Dermis microvascular lymphatic vessel endothelial cell (primary cell): ENCODE results near the gene PHPT1. TPM values are rescaled to one million over a fixed set of nuclear protein-coding genes. Genes with fewer than 3 reads are reported as not detected.
"Not testable (repeated sequence)": the region's sequence is repeated elsewhere in the genome, so short reads cannot be mapped to it uniquely, and the experiment has no call there.

Experiments
- DNase-seq, 2 donors: peaks; one replicate each; pipeline versions ENCODE4 v3.0.0 to v3.0.0-alpha.2; 2010; ENCODE audit warnings: low read depth in 2 of 2
- total RNA-seq: library from RNA; depleted of rRNA; stranded (reverse); fragments of >200 nt; gene quantifications from 2 replicates; pipeline ENCODE4 v1.2.1, GENCODE V29; 2014

Gene PHPT1
- total RNA-seq, 1 donor from 2014 or later = 242 TPM

DNA sequence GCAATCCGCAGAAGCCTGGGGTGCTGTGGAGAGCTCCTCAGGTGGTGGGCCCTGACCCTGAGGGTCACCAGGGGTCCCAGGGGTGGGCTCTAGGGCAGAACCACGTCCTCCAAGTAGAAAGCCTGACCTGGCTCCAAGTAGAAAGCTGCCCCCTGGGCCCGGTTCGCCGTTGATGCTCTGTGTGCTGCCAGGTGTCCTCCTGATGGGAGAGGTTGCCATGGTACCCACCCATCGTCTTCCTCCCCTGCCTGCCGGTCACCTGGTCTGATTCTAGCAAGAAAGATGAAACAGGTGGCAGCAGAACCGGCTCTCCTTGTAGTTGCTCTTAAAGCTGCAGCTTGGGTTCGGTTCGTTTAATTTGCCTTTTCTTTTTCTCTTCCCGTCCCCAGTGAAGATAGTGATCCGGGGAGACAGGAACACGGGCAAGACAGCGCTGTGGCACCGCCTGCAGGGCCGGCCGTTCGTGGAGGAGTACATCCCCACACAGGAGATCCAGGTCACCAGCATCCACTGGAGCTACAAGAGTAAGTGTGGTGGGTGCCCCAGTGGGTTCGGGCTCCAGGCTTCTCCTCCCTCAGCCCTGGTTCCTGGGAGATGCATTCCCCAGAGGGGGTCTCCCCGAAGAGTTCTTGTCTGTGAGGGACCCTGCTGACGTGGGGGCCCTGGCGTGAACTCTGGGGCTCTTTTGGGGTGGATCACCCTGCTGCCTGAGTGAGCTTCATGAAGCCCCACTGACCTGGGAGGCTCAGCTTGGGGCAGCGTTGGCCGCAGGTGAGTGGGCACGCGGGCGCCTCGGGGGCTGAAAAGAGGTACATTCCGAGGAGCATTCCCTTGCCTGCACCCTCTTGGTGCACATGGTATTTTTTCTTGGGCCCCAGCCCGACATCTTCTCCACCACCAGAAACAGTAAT is 25.8 kb upstream of the PHPT1 start:
- DNase-seq = no peak

DNA sequence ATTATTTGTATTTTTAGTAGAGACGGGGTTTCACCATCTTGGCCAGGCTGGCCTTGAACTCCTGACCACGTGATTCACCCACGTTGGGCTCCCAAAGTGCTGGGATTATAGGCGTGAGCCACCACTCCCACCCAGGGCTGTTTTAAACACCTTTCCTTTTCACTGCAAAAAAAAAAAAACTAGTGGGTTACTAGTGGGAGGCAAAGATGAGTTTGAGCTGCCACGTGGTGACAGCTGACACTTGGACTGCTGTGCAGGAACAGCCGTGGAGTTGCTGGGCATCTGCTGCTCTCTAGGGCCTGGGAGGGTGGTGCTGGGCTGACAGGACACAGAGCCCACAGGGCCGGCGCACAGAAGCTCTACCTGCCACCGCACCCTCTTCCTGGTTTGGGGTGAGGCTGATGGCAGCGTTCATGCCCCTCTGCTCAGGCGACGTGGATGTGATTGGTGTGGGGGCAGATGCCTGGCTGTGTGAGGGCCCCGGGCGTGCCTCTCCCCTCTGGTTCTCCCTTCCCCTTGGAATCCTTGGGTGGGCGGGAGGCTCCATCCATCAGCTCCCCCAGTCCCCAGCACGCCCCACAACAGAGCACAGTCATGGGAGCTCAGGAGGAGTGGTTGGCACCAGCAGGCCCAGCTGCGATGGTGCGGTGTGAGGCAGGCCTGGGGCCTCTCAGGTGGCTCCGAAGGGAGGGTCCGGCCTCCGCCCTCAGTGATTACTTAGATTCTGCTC is 24.5 kb upstream of the PHPT1 start:
- no peak for DNase-seq

DNA sequence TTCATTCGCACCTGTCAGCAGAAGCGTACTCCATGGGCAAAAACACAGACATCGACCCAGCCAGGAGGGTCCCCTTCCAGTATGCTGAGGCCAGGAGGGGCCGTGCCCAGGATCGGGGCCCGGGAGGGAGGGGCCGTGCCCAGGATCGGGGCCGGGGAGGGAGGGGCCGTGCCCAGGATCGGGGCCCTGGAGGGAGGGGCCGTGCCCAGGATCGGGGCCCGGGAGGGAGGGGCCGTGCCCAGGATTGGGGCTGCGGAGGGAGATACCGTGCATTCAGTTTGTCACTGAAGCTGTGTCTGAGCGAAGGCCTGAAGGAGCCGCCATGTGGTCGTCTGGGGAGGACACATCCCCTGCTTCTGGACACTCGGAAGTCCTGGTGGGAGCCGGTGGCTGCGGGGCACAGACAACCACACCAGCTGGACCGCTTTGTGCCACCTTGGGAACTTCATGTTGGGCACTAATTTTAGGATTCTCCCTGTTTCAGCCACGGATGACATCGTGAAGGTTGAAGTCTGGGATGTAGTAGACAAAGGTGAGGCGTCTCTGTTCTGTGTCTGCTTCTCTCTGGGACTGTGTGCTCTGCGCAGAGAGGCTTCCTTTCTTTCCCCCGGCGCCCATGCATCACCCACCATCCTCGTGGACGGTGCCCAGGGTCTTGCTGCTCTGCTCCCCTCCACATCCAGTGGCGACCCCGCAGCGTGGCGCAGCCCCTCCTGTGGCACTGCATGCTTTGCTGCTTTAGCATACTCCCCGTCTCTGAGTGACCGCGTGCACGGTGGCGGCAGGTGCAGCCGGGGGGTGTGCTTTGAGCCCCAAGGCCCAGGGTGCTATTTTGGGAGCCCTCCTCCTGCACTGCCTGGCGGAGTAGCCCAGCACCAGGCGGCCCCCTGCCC is 23.7 kb upstream of the PHPT1 start:
- DNase-seq = no peak

DNA sequence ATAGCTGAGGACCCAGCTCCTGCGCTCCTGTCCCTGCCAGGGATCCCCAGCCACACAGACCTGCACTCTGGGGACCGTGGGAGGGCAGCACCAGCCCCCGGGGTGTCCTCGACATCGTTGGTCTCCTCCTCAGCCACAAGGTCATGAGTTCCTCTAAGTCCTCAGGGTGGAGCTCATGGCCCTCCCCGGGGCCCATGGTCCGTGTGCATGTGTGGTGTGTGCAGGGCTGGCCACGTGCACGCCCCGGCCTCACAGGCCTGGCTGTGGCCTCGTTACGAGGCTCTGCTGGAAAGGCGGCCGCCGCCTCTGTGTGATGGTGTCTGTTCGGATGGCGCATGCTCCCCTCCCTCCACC is 23.0 kb upstream of the PHPT1 start:
- no peak for DNase-seq

DNA sequence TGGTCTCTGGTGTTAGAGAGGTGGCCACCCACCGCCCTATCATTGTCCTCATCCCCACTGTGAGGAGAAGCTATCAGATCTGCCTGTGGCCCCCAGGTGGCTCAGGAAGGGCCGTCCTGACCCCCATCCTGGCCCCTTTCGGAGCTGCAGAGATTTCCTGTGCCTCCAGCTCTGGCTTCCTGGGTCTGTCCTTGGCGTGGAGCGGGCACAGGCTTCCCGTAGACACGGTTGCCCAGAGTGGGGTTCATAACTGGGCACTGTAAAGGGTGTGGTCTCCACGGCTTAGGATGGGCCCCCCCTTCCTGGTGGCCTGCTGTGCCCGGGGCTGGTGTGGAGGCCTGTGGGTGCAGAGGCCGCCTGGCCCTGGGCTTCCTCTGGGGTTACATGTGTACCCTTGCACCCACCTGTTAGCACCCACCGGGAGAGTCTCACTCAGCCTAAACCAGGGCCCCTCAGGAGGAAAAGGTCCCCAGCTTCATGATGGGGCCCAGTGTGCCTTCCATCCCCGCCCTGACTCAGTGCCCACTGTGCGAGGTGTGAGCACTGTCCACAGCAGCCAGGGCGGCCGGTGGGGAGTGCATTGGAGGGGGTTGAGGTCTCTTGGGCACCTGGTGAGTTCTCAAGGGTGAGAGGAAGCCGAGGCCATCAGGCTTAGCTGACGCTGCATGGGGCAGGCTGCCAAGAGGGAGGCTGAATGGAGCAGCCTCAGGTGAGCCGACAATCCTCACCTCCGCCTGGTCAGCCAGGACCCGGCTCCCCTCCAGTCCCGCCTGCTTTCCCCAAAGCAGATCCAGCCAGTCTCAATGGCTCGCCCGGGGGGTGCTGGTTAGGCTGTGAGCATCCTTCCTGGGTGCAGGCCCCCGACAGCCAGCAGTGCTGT is 22.3 kb upstream of the PHPT1 start:
- DNase-seq = no peak

DNA sequence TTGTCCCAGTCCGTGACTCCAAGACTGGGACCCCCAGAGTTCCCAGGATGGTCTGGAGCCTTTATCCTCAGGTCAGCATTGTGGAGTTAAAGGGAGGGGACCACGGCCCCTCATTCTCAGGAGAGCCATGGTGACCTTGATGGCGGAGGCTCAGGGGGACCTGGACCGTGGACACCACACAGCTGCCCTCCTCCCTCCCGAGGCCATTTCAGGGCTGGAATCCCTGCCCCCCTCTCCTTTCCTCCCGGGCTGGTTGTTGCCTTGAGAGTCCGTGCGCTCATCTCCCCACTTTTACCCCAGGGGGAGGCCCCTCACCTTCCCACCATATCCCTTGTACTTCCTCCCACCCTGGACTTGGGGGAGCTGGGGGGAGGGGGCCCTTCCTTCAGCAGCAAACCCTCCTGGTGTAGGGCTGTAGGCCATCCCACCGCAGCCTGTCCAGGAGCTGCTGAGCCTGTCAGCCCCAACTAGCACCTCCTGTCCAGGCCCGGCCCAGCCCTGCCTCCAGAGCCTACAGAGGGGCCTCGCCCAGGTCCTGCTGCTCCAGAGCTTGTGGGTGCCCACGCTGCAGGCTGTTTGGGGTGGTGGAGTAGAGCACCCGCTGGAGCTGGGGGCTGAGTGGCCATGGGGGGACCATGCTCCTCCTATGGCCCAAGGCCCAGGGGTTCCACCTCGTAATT is 21.3 kb upstream of the PHPT1 start:
- DNase-seq = no peak

DNA sequence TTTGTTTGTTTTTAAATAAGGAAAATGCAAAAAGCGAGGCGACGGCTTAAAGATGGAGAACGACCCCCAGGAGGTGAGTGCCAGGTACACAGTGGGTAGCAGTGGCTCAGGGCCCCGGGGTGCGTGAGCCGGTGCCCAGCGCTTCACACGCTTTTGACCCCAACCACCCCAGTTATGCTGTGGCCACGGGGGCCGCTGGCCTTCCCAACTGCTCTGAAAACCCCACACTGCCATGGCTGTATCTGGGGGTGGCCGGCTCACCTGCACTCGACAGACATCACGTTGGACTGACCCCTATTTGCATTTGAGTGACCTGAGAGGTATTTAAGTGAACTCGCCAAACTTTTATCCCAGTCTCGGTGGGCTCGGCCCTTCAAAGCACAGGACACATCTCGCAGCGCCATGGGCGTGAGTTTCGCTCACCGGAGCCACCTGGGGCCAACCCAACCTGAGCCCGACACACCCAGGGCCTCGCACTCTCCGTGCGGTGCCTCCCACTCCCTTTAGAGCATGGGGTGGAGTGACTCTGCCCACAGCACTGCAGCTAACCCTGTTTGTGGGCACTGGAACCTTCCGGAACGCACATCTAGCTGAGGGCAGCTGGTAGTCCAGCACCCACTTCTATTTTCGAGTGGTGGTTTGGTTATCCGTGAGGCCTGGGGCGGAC is 20.6 kb upstream of the PHPT1 start:
- DNase-seq = no peak

DNA sequence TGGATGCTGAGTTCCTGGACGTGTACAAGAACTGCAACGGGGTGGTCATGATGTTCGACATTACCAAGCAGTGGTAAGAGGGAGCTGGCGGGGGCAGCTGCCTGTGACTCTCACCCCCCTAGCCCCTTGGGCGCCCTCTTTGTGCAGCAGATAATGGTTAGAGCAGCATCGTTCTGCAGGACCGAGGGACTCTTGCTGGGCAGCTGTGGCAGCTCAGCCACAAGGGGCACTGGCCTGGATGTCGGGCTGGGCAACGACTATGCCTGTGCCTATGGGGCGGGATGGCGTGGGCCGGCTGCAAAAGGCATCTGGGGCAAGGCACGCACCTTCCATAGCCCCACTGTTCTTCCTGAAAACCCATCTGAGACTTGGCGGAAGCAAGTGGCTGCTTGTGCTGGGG is 19.8 kb upstream of the PHPT1 start:
- DNase-seq = no peak

DNA sequence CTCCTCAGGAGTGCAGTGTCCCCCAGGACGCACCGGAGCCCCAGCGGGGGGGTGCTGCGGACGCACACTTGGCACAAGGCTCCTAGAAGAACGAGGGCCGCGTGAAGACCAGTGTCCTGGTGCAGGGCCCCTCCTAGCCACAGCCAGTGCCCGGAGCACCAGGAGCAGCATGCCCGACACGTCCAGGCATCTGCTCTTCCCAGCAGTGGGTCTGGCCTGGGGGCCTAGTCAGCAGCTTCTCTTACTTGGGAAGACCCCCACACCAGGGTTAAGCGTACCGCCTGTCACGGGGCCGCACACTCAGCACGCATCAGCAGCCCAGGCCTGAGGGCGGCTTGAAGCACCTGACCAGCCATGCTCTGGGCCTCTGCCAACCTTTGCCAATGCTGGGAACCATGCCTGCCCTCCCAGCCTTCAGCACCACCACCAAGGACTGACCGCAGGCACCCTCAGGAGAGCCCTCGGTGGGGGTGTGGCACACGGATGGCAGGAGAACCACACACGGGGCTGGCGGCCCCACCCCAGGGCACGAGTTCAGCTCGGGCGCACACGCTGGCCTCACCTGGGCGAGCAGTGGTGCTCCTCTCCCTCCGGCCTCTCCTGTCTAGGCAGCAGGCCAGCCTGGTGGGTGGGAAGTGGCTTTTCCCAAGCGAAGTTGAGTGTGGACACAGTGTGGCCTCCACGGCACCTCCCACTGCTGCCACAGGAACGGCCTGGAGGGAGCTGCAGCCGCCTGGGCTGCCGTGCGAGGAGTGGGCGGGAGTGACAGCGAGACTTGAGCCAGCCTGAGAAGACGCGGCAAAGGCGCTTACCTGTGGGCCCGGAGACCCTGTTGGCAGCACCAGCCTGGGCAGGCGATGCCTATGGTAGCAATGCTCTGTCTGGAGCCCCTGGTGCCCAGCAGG is 19.0 kb upstream of the PHPT1 start:
- DNase-seq = no peak

DNA sequence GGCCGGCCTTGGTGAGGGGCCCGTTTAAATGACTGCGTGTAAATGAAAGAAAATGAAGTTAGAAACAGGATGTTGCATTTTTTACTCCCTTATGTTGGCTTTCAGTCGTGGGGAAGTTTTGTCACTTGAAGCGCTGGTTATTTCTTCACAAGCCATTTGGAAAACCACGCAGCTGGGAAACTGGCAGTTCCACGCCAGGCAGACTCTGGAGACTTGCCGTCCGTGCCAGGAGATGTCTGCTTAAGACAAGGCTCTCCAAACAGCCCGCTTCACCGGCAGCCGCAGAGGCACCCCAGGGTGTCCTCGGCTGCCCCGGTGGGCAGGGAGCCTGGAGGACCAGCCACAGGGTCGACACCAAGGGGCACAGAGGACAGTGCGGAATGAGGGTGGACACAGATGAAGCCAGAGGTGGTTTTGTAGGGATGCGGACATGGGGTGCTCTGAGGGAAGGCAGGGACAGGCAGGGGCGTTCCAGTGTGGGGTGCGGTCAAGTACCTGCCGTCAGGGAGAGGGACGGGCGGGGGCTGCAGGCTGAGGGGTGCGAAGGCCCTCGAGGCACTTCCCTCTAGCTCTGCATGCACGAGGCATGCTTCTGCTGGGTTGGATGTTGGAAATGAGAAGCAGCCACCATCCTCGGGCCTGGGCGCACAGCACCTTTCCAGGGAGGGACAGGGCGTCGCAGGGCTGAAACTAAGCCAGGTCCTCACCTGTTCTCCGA is 18.0 kb upstream of the PHPT1 start:
- DNase-seq = no peak

DNA sequence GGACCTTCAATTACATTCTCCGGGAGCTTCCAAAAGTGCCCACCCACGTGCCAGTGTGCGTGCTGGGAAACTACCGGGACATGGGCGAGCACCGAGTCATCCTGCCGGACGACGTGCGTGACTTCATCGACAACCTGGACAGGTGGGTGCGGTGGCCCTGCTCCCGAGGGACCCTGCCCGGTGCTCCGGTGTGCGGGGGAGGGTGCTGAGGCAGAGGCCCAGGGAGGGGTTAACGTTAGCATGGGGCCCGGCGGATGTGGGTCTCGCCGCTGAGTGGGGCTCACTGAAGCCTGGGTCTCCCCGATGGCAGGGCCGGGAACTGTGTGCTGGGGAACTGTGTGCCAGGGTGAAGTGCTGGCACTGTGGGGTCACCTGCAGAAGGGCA is 17.5 kb upstream of the PHPT1 start:
- no peak for DNase-seq

DNA sequence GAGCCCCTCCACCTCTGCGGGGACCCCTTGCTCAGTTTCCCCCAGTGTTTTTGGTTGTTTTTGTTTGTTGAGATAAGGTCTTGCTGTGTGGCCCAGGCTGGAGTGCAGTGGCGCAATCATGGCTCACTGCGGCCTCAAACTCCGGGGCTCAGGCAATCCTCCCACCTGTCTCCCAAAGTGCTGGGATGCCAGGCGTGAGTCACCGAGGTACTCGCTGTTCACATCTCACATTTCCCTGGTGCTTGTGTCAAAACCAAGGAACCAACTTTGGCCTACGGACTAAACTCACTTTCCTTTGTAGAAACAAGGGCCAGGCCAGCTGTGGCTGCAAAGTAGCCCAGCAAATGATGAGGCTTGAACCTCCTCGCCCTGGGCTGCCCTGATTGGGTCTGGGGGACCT is 16.6 kb upstream of the PHPT1 start:
- no peak for DNase-seq

DNA sequence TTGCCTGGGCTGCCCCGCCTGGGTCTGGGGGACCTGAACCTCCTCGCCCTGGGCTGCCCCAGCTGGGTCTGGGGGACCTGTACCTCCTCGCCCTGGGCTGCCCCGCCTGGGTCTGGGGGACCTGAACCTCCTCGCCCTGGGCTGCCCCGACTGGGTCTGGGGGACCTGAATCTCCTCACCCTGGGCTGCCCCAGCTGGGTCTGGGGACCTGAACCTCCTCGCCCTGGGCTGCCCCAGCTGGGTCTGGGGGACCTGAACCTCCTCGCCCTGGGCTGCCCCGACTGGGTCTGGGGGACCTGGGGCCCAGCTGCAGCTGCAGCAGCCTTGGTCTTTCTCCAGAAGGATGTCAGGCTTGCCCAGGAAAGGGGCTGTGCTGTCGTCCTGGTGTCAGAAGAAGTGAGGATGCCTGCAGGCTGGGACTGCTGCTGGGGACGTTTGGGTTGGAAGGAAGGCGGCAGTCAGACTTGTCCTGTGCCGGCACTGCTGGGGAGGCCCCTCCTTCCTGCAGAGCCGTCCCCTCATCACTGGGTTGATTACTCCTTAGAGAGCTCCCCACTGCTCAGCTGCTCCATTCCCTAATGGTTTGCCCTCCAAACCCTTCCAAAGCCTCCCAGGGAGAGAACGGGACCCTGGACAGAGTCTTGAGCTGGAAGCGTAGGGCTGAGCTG is 15.7 kb upstream of the PHPT1 start:
- not testable (repeated sequence) for DNase-seq

DNA sequence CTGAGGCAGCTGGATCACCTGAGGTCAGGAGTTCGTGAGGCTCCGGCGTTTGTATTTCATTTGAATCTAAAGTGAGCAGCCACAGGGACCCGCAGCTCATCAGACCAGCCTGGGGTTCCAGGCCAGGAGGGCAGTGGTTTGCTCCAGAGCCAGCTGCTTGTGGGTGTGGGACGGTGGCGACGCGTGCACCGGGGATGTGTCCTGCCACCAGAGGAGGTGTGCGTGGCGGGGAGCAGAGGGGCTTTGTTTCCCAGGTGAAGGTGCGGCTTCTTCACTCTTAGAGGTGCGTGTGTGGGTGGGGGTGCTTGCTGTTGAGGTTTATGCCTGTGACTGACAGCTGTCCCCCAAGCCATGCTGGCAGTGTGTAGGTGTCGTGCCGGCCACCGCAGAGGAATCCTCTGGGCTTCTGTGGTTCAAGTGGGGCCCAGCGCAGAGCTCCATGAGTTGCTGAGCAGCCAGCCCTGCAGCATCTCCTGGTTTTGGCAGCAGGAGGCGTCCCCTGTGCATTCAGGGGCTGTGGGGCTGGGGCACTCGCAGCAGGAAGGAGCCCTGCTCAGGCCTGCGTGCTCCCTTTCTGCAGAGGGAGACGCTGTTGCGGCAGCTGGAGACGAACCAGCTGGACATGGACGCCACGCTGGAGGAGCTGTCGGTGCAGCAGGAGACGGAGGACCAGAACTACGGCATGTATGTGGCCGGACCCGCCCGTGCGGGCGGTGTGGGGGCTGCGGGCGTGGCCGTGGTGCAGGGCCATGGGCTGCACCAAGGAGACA is 13.9 kb upstream of the PHPT1 start:
- DNase-seq = no peak

DNA sequence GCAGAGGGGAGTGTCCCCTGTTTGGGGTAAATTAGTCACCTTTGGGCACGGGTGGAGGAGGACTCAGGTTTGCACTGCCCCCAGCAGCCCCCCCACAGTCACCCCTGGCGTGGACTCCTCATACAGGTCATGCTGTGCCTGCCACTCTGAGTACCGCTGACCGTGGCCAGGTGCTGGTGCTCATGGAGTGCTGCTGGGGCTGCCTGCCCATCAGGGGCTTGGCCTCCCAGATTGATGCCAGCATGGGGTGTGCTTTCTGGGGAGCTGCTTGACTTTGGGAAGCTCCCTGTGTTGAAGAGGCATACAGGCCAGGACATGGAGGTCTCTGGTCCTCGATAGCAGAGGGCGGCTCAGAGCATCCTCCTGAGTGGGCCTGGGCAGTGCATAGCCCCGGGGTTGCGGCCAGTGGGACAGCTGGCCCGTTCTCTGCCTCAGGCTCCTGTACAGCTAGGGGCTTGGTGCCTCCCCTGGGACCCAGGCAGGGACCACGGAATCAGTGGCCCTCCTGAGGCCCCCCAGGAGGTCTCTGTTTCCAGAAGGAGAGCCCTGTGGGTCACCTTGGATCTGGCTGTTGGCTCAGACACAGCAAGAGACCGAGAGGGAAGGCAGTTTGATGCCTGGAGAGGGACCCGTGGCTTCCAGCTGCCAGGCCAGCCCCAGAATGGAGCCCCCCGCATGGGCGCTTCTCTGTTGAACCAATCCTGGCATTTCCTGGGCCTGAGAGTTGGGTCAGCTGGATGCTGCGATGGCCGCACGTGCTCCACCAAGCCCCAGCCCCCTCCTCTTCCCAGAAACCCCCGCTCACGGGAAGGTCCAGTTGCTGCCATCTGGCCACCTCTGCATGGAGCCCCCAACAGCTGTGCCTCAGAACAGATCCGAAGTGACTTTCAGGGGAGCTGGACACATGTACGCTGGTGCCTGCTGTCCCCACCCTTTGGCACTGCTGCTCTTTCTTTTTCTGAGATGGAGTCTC is 13.0 kb upstream of the PHPT1 start:
- no peak for DNase-seq
